PC-9 (cell line): ENCODE data around the gene GBX1. TPM values are rescaled to one million over a fixed set of nuclear protein-coding genes. Genes with fewer than 3 reads are reported as not detected.

Experiments used
- BruUV-seq: library from RNA; stranded (reverse); fragments of 400-500 nt; replicated peaks from 2 replicates; lab custom pipeline; 2021; lab: Mats Ljungman, UMichigan
- CTCF ChIA-PET: fragments of 300-600 bp; sonication (Branson Sonifier 250); formaldehyde crosslinking; loops from one replicate; lab custom pipeline; 2022; ENCODE audit warnings: antibody characterized with exemption; lab: Charles Lee
- POLR2A ChIA-PET: fragments of 300-600 bp; sonication (Branson Sonifier 250); formaldehyde crosslinking; loops from one replicate; lab custom pipeline; 2022; ENCODE audit warnings: antibody characterized with exemption; ENCODE audit not compliant: unreplicated experiment; lab: Charles Lee
- DNase-seq, 2 experiments: peaks; one replicate each; pipeline versions ENCODE4 v3.0.0 to v3.0.0-alpha.2; 2015 to 2022; ENCODE audit warnings: mixed read lengths in 1 of 2
- H2AFZ ChIP-seq: fragments of 200-600 bp; sonication (generic); 2 replicates; pipeline ENCODE4 v1.8.1; 2017; ENCODE audit warnings: antibody characterized with exemption
- H3F3A ChIP-seq: fragments of 200-600 bp; sonication (generic); 2 replicates; pipeline ENCODE4 v1.8.1; 2017; ENCODE audit warnings: antibody characterized with exemption, mild to moderate bottlenecking, low read depth; ENCODE audit not compliant: insufficient read depth
- H3K27ac ChIP-seq: fragments of 200-600 bp; sonication (generic); 2 replicates; pipeline ENCODE4 v1.6.1; 2016; ENCODE audit warnings: mixed run types
- H3K27me3 ChIP-seq: fragments of 200-600 bp; sonication (generic); 2 replicates; pipeline ENCODE4 v1.6.1; 2016; ENCODE audit warnings: low read depth, mixed run types; ENCODE audit not compliant: insufficient read depth
- H3K36me3 ChIP-seq: fragments of 200-600 bp; sonication (generic); 2 replicates; pipeline ENCODE4 v1.6.1; 2016; ENCODE audit warnings: low read depth, mixed run types
- H3K4me1 ChIP-seq: fragments of 200-600 bp; sonication (generic); replicated peaks from 2 replicates; pipeline ENCODE4 v1.6.1; 2016; ENCODE audit warnings: mixed run types; ENCODE audit not compliant: insufficient read depth
- H3K4me2 ChIP-seq: fragments of 200-600 bp; sonication (generic); 2 replicates; pipeline ENCODE4 v1.6.1; 2017; ENCODE audit warnings: mixed run types
- H3K4me3 ChIP-seq: fragments of 200-600 bp; sonication (generic); 2 replicates; pipeline ENCODE4 v1.6.1; 2016; ENCODE audit warnings: mixed run types
- H3K79me2 ChIP-seq: fragments of 200-600 bp; sonication (generic); 2 replicates; pipeline ENCODE4 v1.6.1; 2017; ENCODE audit warnings: low read depth, mixed run types
- H3K9me2 ChIP-seq: fragments of 200-600 bp; sonication (generic); 2 replicates; pipeline ENCODE4 v1.8.1; 2017; ENCODE audit warnings: mild to moderate bottlenecking; ENCODE audit not compliant: insufficient read depth
- H3K9me3 ChIP-seq: fragments of 200-600 bp; sonication (generic); 2 replicates; pipeline ENCODE4 v1.8.1; 2016; ENCODE audit warnings: low read depth; ENCODE audit not compliant: insufficient read depth
- H4K20me1 ChIP-seq: fragments of 200-600 bp; sonication (generic); 2 replicates; pipeline ENCODE4 v1.8.1; 2017; ENCODE audit not compliant: insufficient read depth
- CTCF ChIP-seq: fragments of 200-600 bp; sonication (generic); conservative IDR thresholded peaks from 2 replicates; pipeline ENCODE4 v1.6.1; 2017; ENCODE audit warnings: mixed run types, antibody characterized with exemption, mild to moderate bottlenecking, moderate library complexity
- EZH2 ChIP-seq: fragments of 200-600 bp; sonication (generic); IDR thresholded peaks from 2 replicates; pipeline ENCODE4 v1.8.0; 2017; ENCODE audit warnings: antibody characterized with exemption, low read depth
- intact Hi-C: fragments of 100-400 bp; cut with micrococcal nuclease; formaldehyde crosslinking; loops from one replicate; pipeline ENCODE4 v1.10.0; 2022; ENCODE audit not compliant: unreplicated experiment
- total RNA-seq: library from RNA; stranded (reverse); gene quantifications from 2 replicates; pipeline ENCODE4 v1.2.3, GENCODE V29; 2021

GBX1 gene
- total RNA-seq, 1 experiment from 2014 or later, result not detected

GRCh38 chr7:151109094-151110048 is 58.1 kb downstream of the GBX1 start:
- intact Hi-C loops, result loop anchor here (5.0 to 10.0 kb wide), 4 partner anchors 118 to 787 kb away; partner anchors contain the start of genes ABCF2, ACTR3C and LRRC61
- Histone ChIP-seq H2AFZ (no peak overlapping the region), H3K27me3 (no peaks in the 10 kb centered on the region), H3K27ac (no peak overlapping the region), H3K36me3 (no peaks in the 10 kb centered on the region), H3K4me2 (no peak overlapping the region), H3K9me2 (no peaks in the 10 kb centered on the region), H3K79me2 (peaks cover 17% of the 10 kb centered on the region), H3F3A (peaks cover 37% of the 10 kb centered on the region), H3K9me3 (no peaks in the 10 kb centered on the region), H4K20me1 (peaks cover 59% of the 10 kb centered on the region), H3K4me3 (no peak overlapping the region), H3K4me1 (peaks cover 20% of the 10 kb centered on the region)
- BruUV-seq, result TSS peak; percentile 33
- POLR2A ChIA-PET, result interaction anchor here (0.6 kb wide), 1 partner anchor 231 kb away, joined by 19 read pairs; no protein-coding TSS in a partner anchor
- CTCF ChIA-PET, result interaction anchor here (0.6 to 0.9 kb wide), 4 partner anchors 88 to 231 kb away, joined by 3 to 7 read pairs (median 4); no protein-coding TSS in a partner anchor
- TF ChIP-seq EZH2 (no peak), CTCF (no peak)
- DNase-seq, result no peak

GRCh38 chr7:151107882-151108281 is 59.6 kb downstream of the GBX1 start:
- POLR2A ChIA-PET, result no interaction called here

More at GRCh38 chr7:151107882-151108281, 59.6 kb downstream of the GBX1 start:
- H3K79me2 ChIP-seq, result peaks cover 24% of the 10 kb centered on the region
- no peaks in the 10 kb centered on the region for H3K9me3 ChIP-seq
- H3K4me2 ChIP-seq, result no peak overlapping the region
- H2AFZ ChIP-seq, result no peak overlapping the region
- H3K36me3 ChIP-seq, result 0 out of 2 replicates have a peak, but pooled peaks cover 5% of the 10 kb centered on the region
- H4K20me1 ChIP-seq, result peaks cover 55% of the 10 kb centered on the region
- CTCF ChIA-PET, result no interaction called here
- peaks cover 23% of the 10 kb centered on the region for H3F3A ChIP-seq
- no peaks in the 10 kb centered on the region for H3K9me2 ChIP-seq
- H3K27ac ChIP-seq, result no peak overlapping the region
- BruUV-seq, result no TSS peak
- no peak overlapping the region for H3K4me3 ChIP-seq
- DNase-seq, result no peak
- intact Hi-C loops, result no loop called here
- H3K27me3 ChIP-seq, result no peaks in the 10 kb centered on the region
- TF ChIP-seq CTCF (no peak), EZH2 (no peak)
- H3K4me1 ChIP-seq, result peaks cover 5% of the 10 kb centered on the region
